HCT116 (cell line): ENCODE results near the gene SMC2. TPM values are rescaled to one million over a fixed set of nuclear protein-coding genes. Genes with fewer than 3 reads are reported as not detected.

Source experiments
- ATAC-seq: fragments of 200-7000 bp; cut with Tn5 transposase; 2 replicates; pipeline ENCODE4 v1.9.1; 2020; ENCODE audit warnings: mild to moderate bottlenecking, moderate library complexity
- BruUV-seq: library from RNA; stranded (reverse); fragments of 400-500 nt; replicated peaks from 2 replicates; lab custom pipeline; 2021; lab: Mats Ljungman, UMichigan
- CTCF ChIA-PET: fragments of 300-600 bp; sonication (Branson Sonifier 250); formaldehyde crosslinking; loops from one replicate; lab custom pipeline; 2021; ENCODE audit warnings: antibody characterized with exemption; lab: Charles Lee
- POLR2A ChIA-PET: fragments of 300-600, 350-600 bp; sonication (Branson Sonifier 250); formaldehyde crosslinking; loops from one replicate; lab custom pipeline; 2021; ENCODE audit warnings: antibody characterized with exemption; lab: Charles Lee
- RAD21 ChIA-PET, 2 experiments: fragments of 300-600 bp; sonication (Branson Sonifier 250); formaldehyde crosslinking; loops; one replicate each; lab custom pipeline; 2023; ENCODE audit warnings: low total read pairs in 2 of 2; ENCODE audit not compliant: uncharacterized antibody in 2 of 2, unreplicated experiment in 2 of 2, low non-redundant PET in 1 of 2; lab: Charles Lee
- DNase-seq: peaks from one replicate; pipeline ENCODE4 v3.0.0-alpha.2; 2010; ENCODE audit warnings: low read depth, low spot score
- H2AFZ ChIP-seq: fragments of 200-600 bp; shearing (Covaris generic), sonication (generic); 2 replicates; pipeline ENCODE4 v1.6.1; 2017; ENCODE audit warnings: low read depth, mixed run types, mixed read lengths, antibody characterized with exemption, low read length; ENCODE audit not compliant: poor library complexity, severe bottlenecking
- H3K27ac ChIP-seq: 2 replicates; pipeline ENCODE4 v1.5.1; 2012; ENCODE audit warnings: low read depth, low read length
- H3K27me3 ChIP-seq: fragments of 200-600 bp; sonication (generic); 2 replicates; pipeline ENCODE4 v1.6.1; 2016; ENCODE audit warnings: mixed run types, low read length, mixed read lengths; ENCODE audit not compliant: insufficient read depth
- H3K36me3 ChIP-seq, 2 experiments: fragments of 200-500 bp in 1 of 2; fragments of 200-600 bp in 1 of 2; sonication (Bioruptor generic) in 1 of 2; sonication (generic) in 1 of 2; 2 replicates each; pipeline versions ENCODE4 v1.5.1 to v1.6.1; 2014 to 2016; ENCODE audit warnings: low read length in 2 of 2, inconsistent platforms in 1 of 2, mixed read lengths in 1 of 2, mixed run types in 1 of 2; ENCODE audit not compliant: insufficient read depth in 2 of 2, control insufficient read depth in 1 of 2
- H3K4me1 ChIP-seq, 2 experiments: fragments of 200-600 bp in 1 of 2; sonication (generic) in 1 of 2; 2 replicates each; pipeline versions ENCODE4 v1.5.1 to v1.6.1; 2012 to 2017; ENCODE audit warnings: low read length in 2 of 2, inconsistent platforms in 1 of 2, mild to moderate bottlenecking in 1 of 2, mixed read lengths in 1 of 2, mixed run types in 1 of 2, moderate library complexity in 1 of 2; ENCODE audit not compliant: insufficient read depth in 2 of 2, control insufficient read depth in 1 of 2
- H3K4me2 ChIP-seq: fragments of 200-600 bp; sonication (generic); 2 replicates; pipeline ENCODE4 v1.6.1; 2017; ENCODE audit warnings: mixed run types, low read length, mixed read lengths
- H3K4me3 ChIP-seq, 2 experiments: fragments of 200-600 bp in 1 of 2; sonication (generic) in 1 of 2; replicated peaks in 1 of 2; 2 replicates each; pipeline ENCODE4 v1.5.1; 2011 to 2016; ENCODE audit warnings: low read length in 2 of 2, control low read depth in 1 of 2, low read depth in 1 of 2, mild to moderate bottlenecking in 1 of 2, mixed read lengths in 1 of 2, mixed run types in 1 of 2
- H3K79me2 ChIP-seq: fragments of 200-600 bp; sonication (generic); 2 replicates; pipeline ENCODE4 v1.6.1; 2017; ENCODE audit warnings: mild to moderate bottlenecking, mixed run types, low read length, moderate library complexity, mixed read lengths; ENCODE audit not compliant: insufficient read depth
- H3K9ac ChIP-seq: fragments of 200-600 bp; sonication (generic); 2 replicates; pipeline ENCODE4 v1.6.1; 2016; ENCODE audit warnings: low read length, mixed read lengths
- H3K9me2 ChIP-seq: fragments of 200-600 bp; sonication (generic), shearing (Covaris generic); 2 replicates; pipeline ENCODE4 v1.6.1; 2017; ENCODE audit warnings: mixed run types, mild to moderate bottlenecking, moderate library complexity; ENCODE audit not compliant: insufficient read depth
- H3K9me3 ChIP-seq, 2 experiments: fragments of 200-500 bp in 1 of 2; fragments of 200-600 bp in 1 of 2; sonication (Bioruptor generic) in 1 of 2; sonication (generic) in 1 of 2; 2 replicates each; pipeline ENCODE4 v1.6.1; 2014 to 2017; ENCODE audit warnings: low read length in 2 of 2, mixed read lengths in 2 of 2, inconsistent platforms in 1 of 2, low read depth in 1 of 2, mild to moderate bottlenecking in 1 of 2, mixed run types in 1 of 2, moderate library complexity in 1 of 2; ENCODE audit not compliant: control insufficient read depth in 1 of 2, insufficient read depth in 1 of 2
- H4K20me1 ChIP-seq: fragments of 200-600 bp; sonication (generic), shearing (Covaris generic); 2 replicates; pipeline ENCODE4 v1.6.1; 2017; ENCODE audit warnings: mixed run types, mild to moderate bottlenecking, moderate library complexity; ENCODE audit not compliant: insufficient read depth
- CBX3 ChIP-seq: IDR thresholded peaks from 2 replicates; pipeline ENCODE4 v1.6.1; 2012; ENCODE audit warnings: low read depth
- CEBPB ChIP-seq: IDR thresholded peaks from 2 replicates; pipeline ENCODE4 v1.6.1; 2012; ENCODE audit warnings: low read depth
- CTCF ChIP-seq, 3 experiments: fragments of 200-600 bp in 1 of 3; sonication (generic) in 1 of 3; IDR thresholded peaks in 2 of 3; conservative IDR thresholded peaks in 1 of 3; 2 replicates each; pipeline ENCODE4 v1.5.1; 2012 to 2017; ENCODE audit warnings: low read depth in 2 of 3, low read length in 2 of 3, antibody characterized with exemption in 1 of 3, borderline replicate concordance in 1 of 3, control low read depth in 1 of 3, mild to moderate bottlenecking in 1 of 3, mixed read lengths in 1 of 3, mixed run types in 1 of 3, moderate library complexity in 1 of 3; ENCODE audit not compliant: insufficient read depth in 1 of 3
- EGR1 ChIP-seq: IDR thresholded peaks from 2 replicates; pipeline ENCODE4 v1.6.1; 2012; ENCODE audit warnings: low read depth
- ELF1 ChIP-seq: IDR thresholded peaks from 2 replicates; pipeline ENCODE4 v1.6.1; 2012; ENCODE audit warnings: low read depth, borderline replicate concordance
- MAX ChIP-seq: IDR thresholded peaks from 2 replicates; pipeline ENCODE4 v1.6.1; 2012
- POLR2A ChIP-seq: IDR thresholded peaks from 2 replicates; pipeline ENCODE4 v1.7.0; 2011; ENCODE audit warnings: borderline replicate concordance; ENCODE audit not compliant: insufficient read depth, insufficient read length; ENCODE audit errors: extremely low read depth
- POLR2AphosphoS5 ChIP-seq: IDR thresholded peaks from 2 replicates; pipeline ENCODE4 v1.6.1; 2011; ENCODE audit warnings: mild to moderate bottlenecking, low read depth, low read length, moderate library complexity
- RAD21 ChIP-seq: IDR thresholded peaks from 2 replicates; pipeline ENCODE4 v1.6.1; 2012; ENCODE audit warnings: low read depth, mild to moderate bottlenecking
- SIN3A ChIP-seq: IDR thresholded peaks from 2 replicates; pipeline ENCODE4 v1.6.1; 2012; ENCODE audit warnings: low read depth
- SRF ChIP-seq: IDR thresholded peaks from 2 replicates; pipeline ENCODE4 v1.6.1; 2012; ENCODE audit warnings: low read depth
- ZBTB33 ChIP-seq: IDR thresholded peaks from 2 replicates; pipeline ENCODE4 v1.6.1; 2011; ENCODE audit warnings: mild to moderate bottlenecking, low read length, moderate library complexity; ENCODE audit not compliant: insufficient replicate concordance; ENCODE audit errors: extremely low read depth
- ZNF274 ChIP-seq: fragments of 200-500 bp; sonication (Bioruptor generic); IDR thresholded peaks from 2 replicates; pipeline ENCODE4 v1.6.1; 2014; ENCODE audit warnings: mild to moderate bottlenecking, low read depth, low read length, inconsistent platforms
- intact Hi-C: fragments of 100-400 bp; cut with micrococcal nuclease; formaldehyde crosslinking; loops from 2 replicates; pipeline ENCODE4 v1.10.0; 2022
- total RNA-seq: library from RNA; stranded (reverse); gene quantifications from one replicate; pipeline ENCODE4 v1.2.1, GENCODE V29; 2021; ENCODE audit not compliant: unreplicated experiment

The SMC2 gene
- total RNA-seq, 1 experiment from 2014 or later, result 20.5 TPM

- no peak overlapping the region for H2AFZ ChIP-seq
- H3K27me3 ChIP-seq, result no peaks in the 10 kb centered on the region
- TF ChIP-seq ELF1, result no peak
- TF ChIP-seq RAD21, result no peak
- no peak for TF ChIP-seq POLR2AphosphoS5
- no peak for TF ChIP-seq CTCF (IDR thresholded peaks at IDR 0.05 in 2 of 3, conservative IDR thresholded peaks at IDR 0.05 in 1 of 3; ENCODE audit: borderline replicate concordance in 1 of 3, insufficient read depth in 1 of 3, low read depth in 2 of 3, low read length in 2 of 3)
- no peak for TF ChIP-seq CBX3
- H3K9ac ChIP-seq, result no peak overlapping the region
- no peaks in the 10 kb centered on the region for H3K4me1 ChIP-seq
- H3K36me3 ChIP-seq, result peaks cover 17 to 61% of the 10 kb centered on the region in 2 experiments; a peak in 3 of 4 replicates
- CTCF ChIA-PET, result no interaction called here
- no peak overlapping the region for H3K4me3 ChIP-seq
- POLR2A ChIA-PET, result no interaction called here
- no peaks in the 10 kb centered on the region for H3K9me2 ChIP-seq
- no TSS peak for BruUV-seq
- DNase-seq (no peak), ATAC-seq (no peak)
- intact Hi-C loops, result no loop called here
- no peaks in the 10 kb centered on the region for H3K9me3 ChIP-seq
- no peak overlapping the region for H3K27ac ChIP-seq
- no peak overlapping the region for H3K4me2 ChIP-seq
- peaks cover 4% of the 10 kb centered on the region; the same call in 1 of the 2 replicates for H3K79me2 ChIP-seq
- H4K20me1 ChIP-seq, result no peaks in the 10 kb centered on the region
- RAD21 ChIA-PET, result no interaction called here
Measured at GRCh38 chr9:104104360-104104759, 10.3 kb downstream of the SMC2 start.

GRCh38 chr9:104107799-104108198 is 13.7 kb downstream of the SMC2 start:
- intact Hi-C loops, result no loop called here
- Histone ChIP-seq H3K4me1 (no peaks in the 10 kb centered on the region), H2AFZ (no peak overlapping the region), H3K27ac (no peak overlapping the region), H3K4me2 (no peak overlapping the region), H3K9me3 (no peaks in the 10 kb centered on the region), H3K4me3 (no peak overlapping the region), H3K9ac (no peak overlapping the region), H3K9me2 (no peaks in the 10 kb centered on the region), H3K36me3 (peaks cover 6 to 39% of the 10 kb centered on the region in 2 experiments; a peak in 3 of 4 replicates), H4K20me1 (no peaks in the 10 kb centered on the region), H3K79me2 (no peaks in the 10 kb centered on the region), H3K27me3 (no peaks in the 10 kb centered on the region)
- ChIA-PET POLR2A (no interaction called here), CTCF (no interaction called here), RAD21 (no interaction called here)
- DNase-seq (no peak), ATAC-seq (no peak)
- BruUV-seq, result no TSS peak
- TF ChIP-seq ZNF274, result no peak
- no peak for TF ChIP-seq RAD21
- TF ChIP-seq CEBPB, result no peak
- no peak for TF ChIP-seq EGR1
- no peak for TF ChIP-seq POLR2A
- TF ChIP-seq ZBTB33, result no peak
- TF ChIP-seq CBX3, result no peak
- TF ChIP-seq MAX, result no peak
- no peak for TF ChIP-seq SRF
- no peak for TF ChIP-seq CTCF (IDR thresholded peaks at IDR 0.05 in 2 of 3, conservative IDR thresholded peaks at IDR 0.05 in 1 of 3; ENCODE audit: borderline replicate concordance in 1 of 3, insufficient read depth in 1 of 3, low read depth in 2 of 3, low read length in 2 of 3)
- TF ChIP-seq SIN3A, result no peak
- TF ChIP-seq, all 23 proteins: peak for 0
